ENCODE results near the gene CRACDL. TPM values are rescaled to one million over a fixed set of nuclear protein-coding genes. Genes with fewer than 3 reads are reported as not detected.

The CRACDL gene
- total RNA-seq, 1 experiment from 2014 or later = not detected

GRCh38 chr2:98917031-98917471 is 19.0 kb downstream of the CRACDL start:
- CTCF ChIA-PET = no interaction called here
- POLR2A ChIA-PET (ENCODE audit: unreplicated experiment) = no interaction called here
- peak; percentile 84 for DNase-seq
- no peaks in the 10 kb centered on the region for H3K36me3 ChIP-seq (ENCODE audit: low read depth, low read length)
- no peaks in the 10 kb centered on the region for H3K9me3 ChIP-seq (ENCODE audit: low read length)
- intact Hi-C loops (cut with micrococcal nuclease) = loop anchor here (10.0 kb wide), 2 partner anchors 52 to 272 kb away; no protein-coding TSS in a partner anchor
- H3K9ac ChIP-seq (ENCODE audit: low read length) = no peak overlapping the region
- no peaks in the 10 kb centered on the region for H3K27me3 ChIP-seq (ENCODE audit: low read length)
- H3K79me2 ChIP-seq (ENCODE audit: low read length) = no peaks in the 10 kb centered on the region
- H3K4me2 ChIP-seq (ENCODE audit: low read length) = 0 out of 2 replicates have a peak overlapping the region, but pooled peaks have one; percentile 9
- H2AFZ ChIP-seq (ENCODE audit: low read length) = no peak overlapping the region
- no TSS peak for BruUV-seq (replicated peaks)
- peak; percentile 49 for ATAC-seq
- peaks cover 44% of the 10 kb centered on the region for H3K4me1 ChIP-seq (ENCODE audit: insufficient read depth, low read length)
- no peak overlapping the region for H3K4me3 ChIP-seq (ENCODE audit: low read length)
- no peaks in the 10 kb centered on the region for H3K9me2 ChIP-seq (replicated peaks; ENCODE audit: low read length)
- 0 out of 2 replicates have a peak overlapping the region, but pooled peaks have one; percentile 10 for H3K27ac ChIP-seq (ENCODE audit: low read length)
- H3F3A ChIP-seq (ENCODE audit: low read length, unreplicated experiment) = no peaks in the 10 kb centered on the region
- TF ChIP-seq EZH2phosphoT487 (IDR thresholded peaks at IDR 0.05; ENCODE audit: borderline replicate concordance, low read length) (no peak), EZH2 (IDR thresholded peaks at IDR 0.05; ENCODE audit: low read length, unreplicated experiment) (no peak)
- TF ChIP-seq, protein P1, sequence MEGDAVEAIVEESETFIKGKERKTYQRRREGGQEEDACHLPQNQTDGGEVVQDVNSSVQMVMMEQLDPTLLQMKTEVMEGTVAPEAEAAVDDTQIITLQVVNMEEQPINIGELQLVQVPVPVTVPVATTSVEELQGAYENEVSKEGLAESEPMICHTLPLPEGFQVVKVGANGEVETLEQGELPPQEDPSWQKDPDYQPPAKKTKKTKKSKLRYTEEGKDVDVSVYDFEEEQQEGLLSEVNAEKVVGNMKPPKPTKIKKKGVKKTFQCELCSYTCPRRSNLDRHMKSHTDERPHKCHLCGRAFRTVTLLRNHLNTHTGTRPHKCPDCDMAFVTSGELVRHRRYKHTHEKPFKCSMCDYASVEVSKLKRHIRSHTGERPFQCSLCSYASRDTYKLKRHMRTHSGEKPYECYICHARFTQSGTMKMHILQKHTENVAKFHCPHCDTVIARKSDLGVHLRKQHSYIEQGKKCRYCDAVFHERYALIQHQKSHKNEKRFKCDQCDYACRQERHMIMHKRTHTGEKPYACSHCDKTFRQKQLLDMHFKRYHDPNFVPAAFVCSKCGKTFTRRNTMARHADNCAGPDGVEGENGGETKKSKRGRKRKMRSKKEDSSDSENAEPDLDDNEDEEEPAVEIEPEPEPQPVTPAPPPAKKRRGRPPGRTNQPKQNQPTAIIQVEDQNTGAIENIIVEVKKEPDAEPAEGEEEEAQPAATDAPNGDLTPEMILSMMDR (conservative IDR thresholded peaks at IDR 0.05; ENCODE audit: low read depth, low read length) = no peak
- no peaks in the 10 kb centered on the region for H4K20me1 ChIP-seq (ENCODE audit: low read length)

GRCh38 chr2:98915751-98916358 is 20.2 kb downstream of the CRACDL start:
- intact Hi-C loops (cut with micrococcal nuclease) = loop anchor here (10.0 kb wide), 2 partner anchors 51 to 271 kb away; no protein-coding TSS in a partner anchor
- ATAC-seq (no peak), DNase-seq (peak; percentile 66)
- H3F3A ChIP-seq (ENCODE audit: low read length, unreplicated experiment) = no peaks in the 10 kb centered on the region
- H3K9me3 ChIP-seq (ENCODE audit: low read length) = no peaks in the 10 kb centered on the region
- H3K79me2 ChIP-seq (ENCODE audit: low read length) = no peaks in the 10 kb centered on the region
- H3K4me2 ChIP-seq (ENCODE audit: low read length) = no peak overlapping the region
- H2AFZ ChIP-seq (ENCODE audit: low read length) = no peak overlapping the region
- no peaks in the 10 kb centered on the region for H3K36me3 ChIP-seq (ENCODE audit: low read depth, low read length)
- no TSS peak for BruUV-seq (replicated peaks)
- ChIA-PET CTCF (no interaction called here), POLR2A (ENCODE audit: unreplicated experiment) (no interaction called here)
- H3K9me2 ChIP-seq (replicated peaks; ENCODE audit: low read length) = no peaks in the 10 kb centered on the region
- no peak overlapping the region for H3K4me3 ChIP-seq (ENCODE audit: low read length)
- H3K9ac ChIP-seq (ENCODE audit: low read length) = no peak overlapping the region
- no peak for TF ChIP-seq EZH2phosphoT487 (IDR thresholded peaks at IDR 0.05; ENCODE audit: borderline replicate concordance, low read length)
- TF ChIP-seq, protein P1 (conservative IDR thresholded peaks at IDR 0.05; ENCODE audit: low read depth, low read length) = no peak
- no peak for TF ChIP-seq EZH2 (IDR thresholded peaks at IDR 0.05; ENCODE audit: low read length, unreplicated experiment)
- H3K27me3 ChIP-seq (ENCODE audit: low read length) = no peaks in the 10 kb centered on the region
- 0 out of 2 replicates have a peak overlapping the region, but pooled peaks have one; percentile 20 for H3K27ac ChIP-seq (ENCODE audit: low read length)
- no peaks in the 10 kb centered on the region for H4K20me1 ChIP-seq (ENCODE audit: low read length)
- H3K4me1 ChIP-seq (ENCODE audit: insufficient read depth, low read length) = peaks cover 55% of the 10 kb centered on the region

Data from PC-3 (cell line).